HEK293 (cell line): ENCODE results near the gene PLCD4.

Experiments used
- YY1 ChIP-seq: fragments of 450-650 bp; formaldehyde crosslinking; IDR thresholded peaks from 2 replicates; pipeline ENCODE4 v1.5.1; 2018; ENCODE audit warnings: missing biosample characterization, missing genetic modification characterization
- ZNF433 ChIP-seq: fragments of 450-650 bp; formaldehyde crosslinking; IDR thresholded peaks from 2 replicates; pipeline ENCODE4 v1.5.1; 2016; ENCODE audit warnings: missing biosample characterization, missing genetic modification characterization, low read depth
- ZNF670 ChIP-seq: fragments of 450-650 bp; formaldehyde crosslinking; IDR thresholded peaks from 2 replicates; pipeline ENCODE4 v1.5.1; 2016; ENCODE audit warnings: missing biosample characterization, missing genetic modification characterization, low read depth
- TF ChIP-seq, protein P1 (sequence below): fragments of 450-650 bp; formaldehyde crosslinking; IDR thresholded peaks from 2 replicates; pipeline ENCODE4 v1.5.1; 2016; ENCODE audit warnings: missing biosample characterization, missing genetic modification characterization

DNA sequence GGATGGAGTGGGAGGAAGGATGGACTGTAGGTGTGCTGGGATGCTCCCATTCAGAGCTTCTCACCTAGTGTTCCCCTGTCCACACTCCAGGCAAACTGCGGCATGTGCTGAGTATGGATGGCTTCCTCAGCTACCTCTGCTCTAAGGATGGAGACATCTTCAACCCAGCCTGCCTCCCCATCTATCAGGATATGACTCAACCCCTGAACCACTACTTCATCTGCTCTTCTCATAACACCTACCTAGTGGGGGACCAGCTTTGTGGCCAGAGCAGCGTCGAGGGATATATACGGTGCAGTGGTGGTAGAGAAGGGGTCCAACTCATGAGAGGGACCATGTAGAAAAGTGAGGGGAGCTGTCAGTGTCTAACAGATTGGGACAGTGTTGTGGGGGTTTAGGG lies 20.2 kb downstream of the PLCD4 start:
- TF ChIP-seq, protein P1, sequence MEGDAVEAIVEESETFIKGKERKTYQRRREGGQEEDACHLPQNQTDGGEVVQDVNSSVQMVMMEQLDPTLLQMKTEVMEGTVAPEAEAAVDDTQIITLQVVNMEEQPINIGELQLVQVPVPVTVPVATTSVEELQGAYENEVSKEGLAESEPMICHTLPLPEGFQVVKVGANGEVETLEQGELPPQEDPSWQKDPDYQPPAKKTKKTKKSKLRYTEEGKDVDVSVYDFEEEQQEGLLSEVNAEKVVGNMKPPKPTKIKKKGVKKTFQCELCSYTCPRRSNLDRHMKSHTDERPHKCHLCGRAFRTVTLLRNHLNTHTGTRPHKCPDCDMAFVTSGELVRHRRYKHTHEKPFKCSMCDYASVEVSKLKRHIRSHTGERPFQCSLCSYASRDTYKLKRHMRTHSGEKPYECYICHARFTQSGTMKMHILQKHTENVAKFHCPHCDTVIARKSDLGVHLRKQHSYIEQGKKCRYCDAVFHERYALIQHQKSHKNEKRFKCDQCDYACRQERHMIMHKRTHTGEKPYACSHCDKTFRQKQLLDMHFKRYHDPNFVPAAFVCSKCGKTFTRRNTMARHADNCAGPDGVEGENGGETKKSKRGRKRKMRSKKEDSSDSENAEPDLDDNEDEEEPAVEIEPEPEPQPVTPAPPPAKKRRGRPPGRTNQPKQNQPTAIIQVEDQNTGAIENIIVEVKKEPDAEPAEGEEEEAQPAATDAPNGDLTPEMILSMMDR (tag by site-specific recombination): no peak
- TF ChIP-seq ZNF433 (tag by site-specific recombination): no peak
- no peak for TF ChIP-seq ZNF670 (tag by site-specific recombination)
- no peak for TF ChIP-seq YY1 (tag by site-specific recombination)
